Endodermal cell (in vitro differentiated cells): ENCODE data around the gene ZNF302. TPM values are rescaled to one million over a fixed set of nuclear protein-coding genes. Genes with fewer than 3 reads are reported as not detected.

Experiments used
- DNase-seq: peaks from one replicate; pipeline ENCODE4 v3.0.0-alpha.2; 2017
- H3K27ac ChIP-seq: 2 replicates; pipeline ENCODE4 v1.5.1; 2013; ENCODE audit warnings: mild to moderate bottlenecking, low read depth, low read length, moderate library complexity
- H3K27me3 ChIP-seq: 2 replicates; pipeline ENCODE4 v1.6.1; 2013; ENCODE audit warnings: mild to moderate bottlenecking, low read length, moderate library complexity; ENCODE audit not compliant: insufficient read depth, control insufficient read depth, poor library complexity, severe bottlenecking
- H3K36me3 ChIP-seq: 2 replicates; pipeline ENCODE4 v1.7.0; 2013; ENCODE audit warnings: mild to moderate bottlenecking, low read length, moderate library complexity; ENCODE audit not compliant: control insufficient read depth, insufficient read depth
- H3K4me1 ChIP-seq: one replicate; pipeline ENCODE4 v1.7.0; 2013; ENCODE audit warnings: low read length; ENCODE audit not compliant: control insufficient read depth, insufficient read depth
- H3K4me3 ChIP-seq: 2 replicates; pipeline ENCODE4 v1.5.1; 2013; ENCODE audit warnings: mild to moderate bottlenecking, low read length, moderate library complexity
- H3K9ac ChIP-seq: 2 replicates; pipeline ENCODE4 v1.6.1; 2013; ENCODE audit warnings: mild to moderate bottlenecking, low read length, moderate library complexity; ENCODE audit not compliant: poor library complexity, severe bottlenecking; ENCODE audit errors: extremely low read depth
- H3K9me3 ChIP-seq: 2 replicates; pipeline ENCODE4 v1.6.1; 2013; ENCODE audit warnings: mild to moderate bottlenecking, low read length, moderate library complexity; ENCODE audit not compliant: control insufficient read depth
- H3K27ac Mint-ChIP-seq: 2 replicates; pipeline ENCODE4 v1.8.0; 2020; ENCODE audit warnings: mixed read lengths
- H3K27me3 Mint-ChIP-seq: 2 replicates; pipeline ENCODE4 v1.8.0; 2021; ENCODE audit warnings: mild to moderate bottlenecking, mixed read lengths; ENCODE audit not compliant: insufficient read depth
- H3K36me3 Mint-ChIP-seq: 2 replicates; pipeline ENCODE4 v1.8.0; 2020; ENCODE audit warnings: low read depth, mixed read lengths
- H3K4me1 Mint-ChIP-seq: 2 replicates; pipeline ENCODE4 v1.8.0; 2020; ENCODE audit warnings: mixed read lengths
- H3K4me3 Mint-ChIP-seq: 2 replicates; pipeline ENCODE4 v1.8.0; 2020; ENCODE audit warnings: mild to moderate bottlenecking, moderate library complexity, mixed read lengths
- H3K9me3 Mint-ChIP-seq: 2 replicates; pipeline ENCODE4 v1.8.0; 2020; ENCODE audit warnings: mild to moderate bottlenecking, mixed read lengths
- CTCF ChIP-seq: fragments of 200-600 bp; sonication (generic); conservative IDR thresholded peaks from 2 replicates; pipeline ENCODE4 v1.5.0; 2021; ENCODE audit warnings: antibody characterized with exemption, mild to moderate bottlenecking
- WGBS, 2 experiments: methylation state at CpG; one replicate each; pipeline versions ENCODE4 v1.1.5 to v1.1.7; 2013; ENCODE audit warnings: missing lambda C conversion rate in 2 of 2, mixed read lengths in 1 of 2; ENCODE audit not compliant: insufficient coverage in 1 of 2, insufficient read length in 1 of 2; 5-methylcytosine and 5-hydroxymethylcytosine counted together
- total RNA-seq, 2 donors: library from RNA; stranded (reverse); fragmentation: NEBNext Ultra II Directional in 1 of 2; extraction: Animal tissue kit (Norgen Biotek cat#: 25700) in 1 of 2; gene quantifications; 2 replicates in 1 of 2; 3 replicates in 1 of 2; pipeline ENCODE4 v1.2.1, GENCODE V29; 2021

Gene ZNF302
- total RNA-seq, 2 donors from 2014 or later: 24.1 to 27.4 TPM

- Histone ChIP-seq H3K27ac (no peak overlapping the region), H3K4me1 (no peaks in the 10 kb centered on the region), H3K9ac (no peak overlapping the region), H3K9me3 (peaks cover 16% of the 10 kb centered on the region), H3K4me3 (no peak overlapping the region), H3K36me3 (no peaks in the 10 kb centered on the region), H3K27me3 (no peaks in the 10 kb centered on the region)
- H3K27me3 Mint-ChIP-seq: peaks cover 12% of the 10 kb centered on the region
- no peak for TF ChIP-seq CTCF
- H3K9me3 Mint-ChIP-seq: peaks cover 22% of the 10 kb centered on the region
- WGBS, 2 experiments: 79 to 93% methylated on average over 5 to 9 of the region's 9 CpGs
- no peak for DNase-seq
- H3K27ac Mint-ChIP-seq: no peak overlapping the region
- no peaks in the 10 kb centered on the region for H3K36me3 Mint-ChIP-seq
- no peaks in the 10 kb centered on the region for H3K4me1 Mint-ChIP-seq
- no peak overlapping the region for H3K4me3 Mint-ChIP-seq
Measured at GRCh38 chr19:34649886-34650543, 27.5 kb upstream of the ZNF302 start.

GRCh38 chr19:34651747-34652146 lies 25.7 kb upstream of the ZNF302 start:
- Histone ChIP-seq H3K9me3 (peaks cover 16% of the 10 kb centered on the region), H3K4me1 (no peaks in the 10 kb centered on the region), H3K4me3 (no peak overlapping the region), H3K27me3 (no peaks in the 10 kb centered on the region), H3K36me3 (no peaks in the 10 kb centered on the region), H3K9ac (no peak overlapping the region), H3K27ac (no peak overlapping the region)
- TF ChIP-seq CTCF: no peak
- Mint-ChIP-seq H3K36me3 (no peaks in the 10 kb centered on the region), H3K4me3 (no peak overlapping the region), H3K4me1 (no peaks in the 10 kb centered on the region), H3K27ac (no peak overlapping the region), H3K27me3 (peaks cover 14% of the 10 kb centered on the region), H3K9me3 (peaks cover 27% of the 10 kb centered on the region)
- no peak for DNase-seq
- WGBS, 2 experiments: 61% methylated on average over 2 of the region's 2 CpGs; no CpG with 5 or more reads in 1 of the 2 experiments

- no peak overlapping the region for H3K9ac ChIP-seq
- H3K4me1 Mint-ChIP-seq: no peaks in the 10 kb centered on the region
- no peak overlapping the region for H3K4me3 Mint-ChIP-seq
- no peaks in the 10 kb centered on the region for H3K4me1 ChIP-seq
- H3K4me3 ChIP-seq: no peak overlapping the region
- no peak for TF ChIP-seq CTCF
- peaks cover 39% of the 10 kb centered on the region for H3K27me3 Mint-ChIP-seq
- H3K9me3 Mint-ChIP-seq: peaks cover 27% of the 10 kb centered on the region
- H3K36me3 ChIP-seq: no peaks in the 10 kb centered on the region
- DNase-seq: no peak
- no peak overlapping the region for H3K27ac ChIP-seq
- H3K9me3 ChIP-seq: peaks cover 16% of the 10 kb centered on the region
- no peak overlapping the region for H3K27ac Mint-ChIP-seq
- no peaks in the 10 kb centered on the region for H3K27me3 ChIP-seq
- H3K36me3 Mint-ChIP-seq: no peaks in the 10 kb centered on the region
- 71 to 80% methylated on average over 2 of the region's 2 CpGs for WGBS, 2 experiments
Measured at GRCh38 chr19:34654796-34655195, 22.7 kb upstream of the ZNF302 start.
